HepG2 (cell line): ENCODE data around the gene ABCG4. TPM values are rescaled to one million over a fixed set of nuclear protein-coding genes. Genes with fewer than 3 reads are reported as not detected.

Experiments
- ATAC-seq: fragments of 200-7000 bp; cut with Tn5 transposase; 3 replicates; pipeline ENCODE4 v1.9.1; 2020; ENCODE audit warnings: mild to moderate bottlenecking, moderate library complexity
- BruUV-seq: library from RNA; stranded (reverse); fragments of 400-500 nt; replicated peaks from 2 replicates; lab custom pipeline; 2021; lab: Mats Ljungman, UMichigan
- CTCF ChIA-PET: fragments of 300-600 bp; formaldehyde crosslinking; extraction: SDS; loops from one replicate; lab custom pipeline; 2021; ENCODE audit warnings: low total read pairs, inconsistent platforms, low intra/inter-chr PET ratio; lab: Yijun Ruan, JAX
- POLR2A ChIA-PET: fragments of 350-600 bp; sonication (Branson Sonifier 250); formaldehyde crosslinking; loops from one replicate; lab custom pipeline; 2020; ENCODE audit warnings: antibody characterized with exemption, inconsistent platforms; lab: Yijun Ruan, JAX
- DNase-seq: peaks from one replicate; pipeline ENCODE4 v3.0.0-alpha.2; 2015; ENCODE audit warnings: low spot score
- FAIRE-seq: peaks from 3 replicates; lab custom pipeline; 2011; peaks lifted over from hg19 to GRCh38; lab: Jason Lieb, UNC
- H2AFZ ChIP-seq: one replicate; pipeline ENCODE4 v1.6.1; 2011; ENCODE audit warnings: low read length, inconsistent platforms
- H3K27ac ChIP-seq: fragments of 300-600 bp; 3 replicates; pipeline ENCODE4 v1.8.0; 2011; ENCODE audit warnings: mixed run types, mild to moderate bottlenecking, mixed read lengths, low read length, inconsistent platforms; ENCODE audit not compliant: insufficient read depth; ENCODE audit errors: extremely low read length
- H3K27me3 ChIP-seq, 2 experiments: fragments of 200-600 bp in 1 of 2; 2 replicates in 1 of 2; 3 replicates in 1 of 2; pipeline versions ENCODE4 v1.6.0 to v1.8.0; 2011; ENCODE audit warnings: low read length in 2 of 2, mild to moderate bottlenecking in 2 of 2, moderate library complexity in 2 of 2, inconsistent platforms in 1 of 2; ENCODE audit not compliant: insufficient read depth in 2 of 2, control insufficient read depth in 1 of 2
- H3K36me3 ChIP-seq, 2 experiments: fragments of 200-600 bp in 1 of 2; replicated peaks in 1 of 2; 2 replicates in 1 of 2; 3 replicates in 1 of 2; pipeline versions ENCODE4 v1.5.1 to v1.8.0; 2011; ENCODE audit warnings: low read length in 2 of 2, inconsistent platforms in 1 of 2; ENCODE audit not compliant: insufficient read depth in 2 of 2, control insufficient read depth in 1 of 2
- H3K4me1 ChIP-seq: 2 replicates; pipeline ENCODE4 v1.5.1; 2012; ENCODE audit warnings: low read length, inconsistent platforms; ENCODE audit not compliant: insufficient read depth
- H3K4me2 ChIP-seq: 2 replicates; pipeline ENCODE4 v1.6.0; 2011; ENCODE audit warnings: low read depth, low read length, inconsistent platforms
- H3K4me3 ChIP-seq, 3 experiments: fragments of 200-600 bp in 1 of 3; sonication (generic), shearing (Covaris generic) in 1 of 3; replicated peaks in 1 of 3; 2 replicates each; pipeline ENCODE4 v1.5.1; 2011 to 2016; ENCODE audit warnings: low read length in 3 of 3, inconsistent platforms in 2 of 3, low read depth in 2 of 3, mild to moderate bottlenecking in 2 of 3, control low read depth in 1 of 3, mixed read lengths in 1 of 3; ENCODE audit not compliant: insufficient read depth in 1 of 3
- H3K79me2 ChIP-seq: one replicate; pipeline ENCODE4 v1.6.1; 2011; ENCODE audit warnings: low read length, inconsistent platforms; ENCODE audit not compliant: insufficient read depth
- H3K9ac ChIP-seq: 2 replicates; pipeline ENCODE4 v1.6.0; 2011; ENCODE audit warnings: mild to moderate bottlenecking, low read depth, low read length, inconsistent platforms; ENCODE audit not compliant: insufficient read depth
- H3K9me3 ChIP-seq: 2 replicates; pipeline ENCODE4 v1.5.1; 2012; ENCODE audit warnings: mild to moderate bottlenecking, low read length
- H4K20me1 ChIP-seq: 2 replicates; pipeline ENCODE4 v1.6.0; 2011; ENCODE audit warnings: inconsistent platforms, mild to moderate bottlenecking, low read length, moderate library complexity; ENCODE audit not compliant: insufficient read depth
- AHR ChIP-seq: IDR thresholded peaks from 2 replicates; pipeline ENCODE4 v1.6.1; 2018; ENCODE audit warnings: missing genetic modification reagents, missing compliant biosample characterization
- ZFP91 ChIP-seq: sonication (generic); formaldehyde crosslinking; IDR thresholded peaks from 2 replicates; pipeline ENCODE4 v1.9.0; 2022; ENCODE audit warnings: missing genetic modification reagents, mild to moderate bottlenecking, borderline replicate concordance
- ZKSCAN5 ChIP-seq: sonication (generic); formaldehyde crosslinking; IDR thresholded peaks from 2 replicates; pipeline ENCODE4 v1.5.1; 2020; ENCODE audit warnings: mild to moderate bottlenecking, missing genetic modification reagents
- ZMYM2 ChIP-seq: sonication (generic); formaldehyde crosslinking; IDR thresholded peaks from 2 replicates; pipeline ENCODE4 v1.8.0; 2022; ENCODE audit warnings: mild to moderate bottlenecking, missing genetic modification reagents
- ZNF138 ChIP-seq: sonication (generic); formaldehyde crosslinking; IDR thresholded peaks from 2 replicates; pipeline ENCODE4 v1.5.0; 2020; ENCODE audit warnings: mild to moderate bottlenecking, low read depth, missing genetic modification reagents
- WGBS: methylation state at CpG from one replicate; pipeline ENCODE4 v1.1.6; 2017; ENCODE audit warnings: low lambda C conversion rate; 5-methylcytosine and 5-hydroxymethylcytosine counted together
- in situ Hi-C: cut with HindIII; loops from 2 replicates; pipeline ENCODE4 v1.10.0; 2017; ENCODE audit warnings: low pct_unique_long_range_greater_than_20kb; ENCODE audit not compliant: extremely low pct_ligation_motif_present
- intact Hi-C: fragments of 100-400 bp; cut with micrococcal nuclease; formaldehyde crosslinking; loops from one replicate; pipeline ENCODE4 v1.10.0; 2022; ENCODE audit not compliant: unreplicated experiment
- polyA plus RNA-seq, 8 experiments: library from polyadenylated mRNA; depleted of rRNA in 3 of 8; stranded (reverse) in 7 of 8; unstranded in 1 of 8; fragments of >200 nt; fragmentation: Illumina TruSeq in 4 of 8; extraction: Trizol in 4 of 8; gene quantifications; 2 replicates each; pipeline versions ENCODE4 v1.2.1 to v1.2.3, GENCODE V29; 2011 to 2016; ENCODE audit warnings: low read depth in 4 of 8, missing spikeins in 1 of 8, mixed read lengths in 1 of 8; ENCODE audit not compliant: insufficient read depth in 1 of 8
- total RNA-seq, 5 experiments: library from RNA; depleted of rRNA; stranded (reverse); fragments of >200 nt; fragmentation: Illumina TruSeq; extraction: Trizol; gene quantifications; 2 replicates each; pipeline ENCODE4 v1.2.3, GENCODE V29; 2016; ENCODE audit warnings: low read depth in 1 of 5

Gene ABCG4
- total and polyA plus RNA-seq, 2 of the 13 experiments (the other 11 are each of a cell fraction or from before 2014, with no cell fraction given) = not detected

DNA sequence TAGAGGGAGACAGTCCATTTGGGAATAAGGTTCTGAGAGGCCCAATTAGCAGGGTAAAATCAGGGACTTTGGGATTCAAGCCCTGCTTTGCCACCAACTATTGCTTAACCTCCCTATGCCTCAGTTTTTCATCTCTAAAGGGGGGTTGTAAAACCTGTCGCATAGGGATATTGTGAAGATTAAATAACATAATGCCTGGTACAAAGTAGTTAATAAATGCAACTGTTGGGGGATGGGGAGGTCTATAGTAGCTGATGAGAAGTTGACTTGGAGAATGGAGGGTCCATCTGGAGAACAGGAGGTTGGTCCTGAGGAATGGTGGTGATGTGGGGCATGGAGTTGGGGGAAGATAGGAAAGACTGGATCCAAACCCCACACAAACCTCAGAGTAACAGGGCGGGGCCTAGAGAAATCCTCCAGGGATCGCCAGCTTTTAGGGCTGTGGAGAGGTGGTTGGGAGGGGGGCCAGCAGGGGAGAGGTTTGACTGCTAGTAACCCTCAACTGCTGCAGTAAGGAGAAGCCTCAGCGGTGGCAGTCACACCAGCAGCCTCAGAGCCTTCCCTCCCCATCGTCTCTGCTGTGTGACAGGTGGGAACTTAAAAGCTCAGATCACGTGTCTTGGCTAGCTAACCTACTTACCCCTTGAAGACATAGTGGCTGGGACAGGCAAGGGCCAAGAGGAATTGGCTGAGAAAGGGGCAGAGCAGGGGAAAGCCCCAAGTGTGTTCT is 1.1 kb upstream of the ABCG4 start:
- POLR2A ChIA-PET = no interaction called here

GRCh38 chr11:119148720-119149017 is 183 bp upstream of the ABCG4 start:
- Histone ChIP-seq H3K79me2 (no peaks in the 10 kb centered on the region), H3K9me3 (no peaks in the 10 kb centered on the region), H3K36me3 (no peaks in the 10 kb centered on the region), H3K4me2 (peak overlapping the region; percentile 66), H3K4me3 (peak overlapping the region; percentile 48 to 68 (median 61); a peak in 5 of 6 replicates), H3K27ac (no peak overlapping the region), H4K20me1 (no peaks in the 10 kb centered on the region), H3K9ac (no peak overlapping the region), H2AFZ (no peak overlapping the region), H3K4me1 (peaks cover 6% of the 10 kb centered on the region; the same call in 1 of the 2 replicates), H3K27me3 (peaks cover 15 to 68% of the 10 kb centered on the region in 2 experiments)
- in situ Hi-C loops (no loop called here), intact Hi-C loops (no loop called here)
- 0% methylated on average over 13 of the region's 16 CpGs for WGBS
- no peak for FAIRE-seq
- ChIA-PET CTCF (no interaction called here), POLR2A (no interaction called here)
- no peak for ATAC-seq
- BruUV-seq = no TSS peak
- TF ChIP-seq ZFP91 (CRISPR knock-in tag) (peak; percentile 99), ZKSCAN5 (no peak), AHR (CRISPR knock-in tag) (no peak)
- DNase-seq = no peak

More for the DNA sequence above, 1.1 kb upstream of the ABCG4 start:
- no peaks in the 10 kb centered on the region for H4K20me1 ChIP-seq
- no peak for DNase-seq
- H2AFZ ChIP-seq = no peak overlapping the region
- no peak overlapping the region for H3K9ac ChIP-seq
- in situ Hi-C loops (no loop called here), intact Hi-C loops (no loop called here)
- no peak for FAIRE-seq
- no peaks in the 10 kb centered on the region for H3K9me3 ChIP-seq
- BruUV-seq = no TSS peak
- CTCF ChIA-PET = no interaction called here
- no peak overlapping the region for H3K4me3 ChIP-seq
- no peaks in the 10 kb centered on the region for H3K36me3 ChIP-seq
- no peak for TF ChIP-seq ZMYM2 (CRISPR knock-in tag)
- no peak for TF ChIP-seq ZNF138 (CRISPR knock-in tag)
- no peaks in the 10 kb centered on the region for H3K79me2 ChIP-seq
- no peak for ATAC-seq
- H3K27me3 ChIP-seq = peaks cover 13 to 60% of the 10 kb centered on the region in 2 experiments
- WGBS = 20% methylated on average over 4 of the region's 6 CpGs
- peaks cover 6% of the 10 kb centered on the region; the same call in 1 of the 2 replicates for H3K4me1 ChIP-seq
- H3K4me2 ChIP-seq = no peak overlapping the region
- H3K27ac ChIP-seq = no peak overlapping the region
